Raji (cell line): ENCODE results near the gene PHF13.

Experiments used
- POLR2A ChIP-seq: IDR thresholded peaks from 2 replicates; pipeline ENCODE4 v1.6.1; 2011; ENCODE audit warnings: low read depth, low read length, control low read depth; ENCODE audit not compliant: insufficient read depth

The PHF13 gene

GRCh38 chr1:6613361-6614018 is at the start of gene PHF13:
TSS of gene PHF13 (plus strand) at chr1:6613731. CDS start at chr1:6614067, 336 bp downstream.
- peak; percentile 56 for TF ChIP-seq POLR2A

- no peak for TF ChIP-seq POLR2A
Observed at GRCh38 chr1:6569033-6569432, 44.5 kb upstream of the PHF13 start.

GRCh38 chr1:6570100-6570499 is 43.4 kb upstream of the PHF13 start:
- TF ChIP-seq POLR2A = no peak

- no peak for TF ChIP-seq POLR2A
Observed at GRCh38 chr1:6570987-6571386, 42.5 kb upstream of the PHF13 start.

- no peak for TF ChIP-seq POLR2A
Observed at GRCh38 chr1:6572653-6573383, 40.7 kb upstream of the PHF13 start.

GRCh38 chr1:6574025-6574620 is 39.4 kb upstream of the PHF13 start:
- TF ChIP-seq POLR2A = no peak

- TF ChIP-seq POLR2A = no peak
Observed at GRCh38 chr1:6574818-6575217, 38.7 kb upstream of the PHF13 start.

- TF ChIP-seq POLR2A = no peak
Observed at GRCh38 chr1:6577831-6578525, 35.6 kb upstream of the PHF13 start.

GRCh38 chr1:6578624-6579373 is 34.7 kb upstream of the PHF13 start:
- TF ChIP-seq POLR2A = no peak

- peak; percentile 100 for TF ChIP-seq POLR2A
Observed at GRCh38 chr1:6579374-6580118, 34.0 kb upstream of the PHF13 start, which contains the start of gene ZBTB48. TSS of gene ZBTB48 (plus strand) at chr1:6579994. CDS start at chr1:6580610, 616 bp downstream.

- TF ChIP-seq POLR2A = no peak
Observed at GRCh38 chr1:6580119-6580592, 33.4 kb upstream of the PHF13 start.

GRCh38 chr1:6580593-6581409 is 32.7 kb upstream of the PHF13 start:
- TF ChIP-seq POLR2A = no peak
